Stimulated activated naive CD8-positive, alpha-beta T cell treated with anti-CD3 and anti-CD28 coated beads, Interleukin-15, Interleukin-2, amounts not matched to agents 100 U/mL and 50 U/mL, for 24 hours (primary cell): ENCODE results near the gene COX7A1.
"Not testable (repeated sequence)": the region's sequence is repeated elsewhere in the genome, so short reads cannot be mapped to it uniquely, and the experiment has no call there.

ENCODE experiments used
- ATAC-seq: fragments of 150-1000 bp; cut with Tn5 transposase; one replicate; pipeline ENCODE4 v1.10.0; 2021
- DNase-seq: peaks from one replicate; pipeline ENCODE4 v3.0.0; 2021

COX7A1 gene

DNA sequence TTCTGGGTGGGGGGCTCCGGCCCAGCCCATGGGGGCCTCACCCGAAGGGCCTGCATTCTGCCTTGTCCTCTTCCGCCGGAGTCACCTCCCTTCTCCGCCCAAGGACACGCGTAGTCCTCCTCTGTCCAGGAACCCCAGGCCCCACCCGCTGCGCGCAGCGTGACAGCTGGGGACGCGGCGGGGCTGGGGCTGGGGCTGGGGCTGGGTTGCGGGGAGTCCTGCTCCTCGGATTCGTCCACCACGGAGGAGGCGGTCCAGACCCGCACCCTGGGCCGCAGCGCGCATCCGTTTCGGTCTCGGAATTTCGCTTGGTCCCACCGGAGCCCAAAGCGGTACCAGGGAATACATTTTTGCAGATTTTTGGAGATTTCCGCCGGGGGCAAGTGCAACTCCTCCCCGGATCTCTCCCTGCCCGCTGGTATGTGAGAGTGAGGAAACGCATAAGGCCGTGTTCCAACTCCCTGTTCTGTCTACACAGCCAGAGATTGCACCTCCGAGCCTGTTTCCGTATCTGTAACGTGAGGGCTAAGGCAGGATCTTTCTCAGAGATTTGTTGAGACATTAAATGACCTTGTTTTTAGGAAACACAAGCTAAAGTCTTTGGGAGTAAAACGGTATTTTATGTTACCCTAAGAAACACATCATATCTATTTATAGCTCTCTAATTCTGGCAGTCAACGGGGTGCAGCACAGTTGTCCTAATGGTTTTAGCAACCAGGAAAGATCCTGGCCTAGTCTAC, at the start of gene COX7A1:
Gene COX7A1 (minus strand): TSS at position 96 of the 740 bp plus-strand sequence. CDS start 40 bp downstream, at position 56.
- ATAC-seq = no peak
- DNase-seq = no peak

GRCh38 chr19:36201684-36202083, 49.4 kb upstream of the COX7A1 start:
- DNase-seq = no peak
- no peak for ATAC-seq

DNA sequence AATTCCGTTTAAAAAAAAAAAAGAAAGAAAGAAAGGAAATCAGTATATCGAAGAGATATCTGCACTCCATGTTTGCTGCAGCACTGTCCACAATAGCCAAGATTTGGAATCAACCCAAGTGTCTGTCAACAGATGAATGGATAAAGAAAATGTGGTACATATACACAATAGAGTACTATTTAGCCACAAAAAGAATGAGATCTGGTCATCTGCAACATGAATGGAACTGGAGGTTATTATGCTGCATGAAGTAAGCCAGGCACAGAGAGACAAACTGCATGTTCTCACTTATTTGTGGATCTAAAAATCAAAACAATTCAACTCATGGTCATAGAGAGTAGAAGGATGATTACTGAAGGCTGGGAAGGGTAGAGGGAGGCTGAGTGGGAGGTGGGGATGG, 45.9 kb upstream of the COX7A1 start:
- ATAC-seq = no peak
- no peak for DNase-seq

DNA sequence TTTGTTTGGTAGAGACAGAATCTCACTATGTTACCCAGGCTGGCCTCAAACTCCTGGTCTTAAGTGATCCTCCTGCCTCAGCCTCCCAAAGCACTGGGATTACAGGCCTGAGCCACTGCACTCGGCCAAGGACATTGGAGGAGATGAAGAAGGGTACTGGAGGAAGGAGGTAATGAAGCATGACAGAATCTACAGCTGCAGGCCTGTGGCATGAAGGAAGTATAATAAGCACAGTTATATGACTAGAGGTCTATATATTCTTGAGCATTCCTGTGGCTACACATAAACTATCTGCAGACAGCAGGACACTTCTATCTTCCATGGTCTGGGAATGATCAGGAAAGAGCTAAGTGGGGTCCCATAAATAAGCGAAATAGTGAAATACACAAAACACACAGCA, 44.0 kb upstream of the COX7A1 start:
- DNase-seq (no peak), ATAC-seq (no peak)

- not testable (repeated sequence) for DNase-seq, ATAC-seq
Observed at GRCh38 chr19:36186722-36187121, 34.5 kb upstream of the COX7A1 start.

DNA sequence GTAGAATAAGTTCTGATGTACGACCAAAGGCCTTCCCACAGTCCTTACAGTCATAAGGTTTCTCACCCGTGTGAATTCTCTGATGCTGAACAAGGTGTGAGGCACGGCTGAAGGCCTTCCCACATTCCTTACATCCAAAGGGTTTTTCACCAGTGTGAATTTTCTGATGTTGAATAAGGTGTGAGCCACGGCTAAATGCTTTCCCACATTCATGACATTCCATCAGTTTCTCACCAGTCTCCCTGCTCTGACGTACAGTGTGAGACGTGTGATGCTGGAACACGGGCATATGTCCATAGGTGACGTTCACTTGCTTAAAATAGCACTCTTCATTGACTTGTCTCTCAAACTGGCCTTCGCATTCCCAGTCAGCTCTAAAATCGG, 31.0 kb upstream of the COX7A1 start:
- ATAC-seq (no peak), DNase-seq (no peak)

GRCh38 chr19:36182612-36183244, 30.5 kb upstream of the COX7A1 start:
- ATAC-seq (no peak), DNase-seq (no peak)

- ATAC-seq, DNase-seq: not testable (repeated sequence)
Observed at GRCh38 chr19:36179077-36179476, 26.8 kb upstream of the COX7A1 start.

DNA sequence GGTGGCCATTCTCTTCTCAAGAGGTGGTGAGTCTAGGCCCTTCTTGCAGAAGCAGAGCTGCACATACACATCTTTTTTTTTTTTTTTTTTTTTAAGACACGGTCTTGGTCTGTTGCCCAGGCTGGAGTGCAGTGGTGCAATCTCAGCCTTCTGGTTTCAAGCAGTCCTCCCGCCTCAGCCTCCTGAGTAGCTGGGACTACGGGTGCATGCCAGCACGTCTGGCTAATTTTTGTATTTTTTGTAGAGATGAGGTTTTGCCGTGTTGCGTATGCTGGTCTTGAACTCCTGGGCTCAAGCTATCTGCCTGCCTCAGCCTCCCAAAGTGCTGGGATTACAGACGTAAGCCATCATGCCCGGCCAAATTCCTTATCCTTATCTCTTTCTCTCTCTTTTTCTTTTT, 21.6 kb upstream of the COX7A1 start:
- not testable (repeated sequence) for DNase-seq, ATAC-seq

GRCh38 chr19:36172852-36173251, 20.6 kb upstream of the COX7A1 start:
- ATAC-seq = no peak
- DNase-seq = no peak

DNA sequence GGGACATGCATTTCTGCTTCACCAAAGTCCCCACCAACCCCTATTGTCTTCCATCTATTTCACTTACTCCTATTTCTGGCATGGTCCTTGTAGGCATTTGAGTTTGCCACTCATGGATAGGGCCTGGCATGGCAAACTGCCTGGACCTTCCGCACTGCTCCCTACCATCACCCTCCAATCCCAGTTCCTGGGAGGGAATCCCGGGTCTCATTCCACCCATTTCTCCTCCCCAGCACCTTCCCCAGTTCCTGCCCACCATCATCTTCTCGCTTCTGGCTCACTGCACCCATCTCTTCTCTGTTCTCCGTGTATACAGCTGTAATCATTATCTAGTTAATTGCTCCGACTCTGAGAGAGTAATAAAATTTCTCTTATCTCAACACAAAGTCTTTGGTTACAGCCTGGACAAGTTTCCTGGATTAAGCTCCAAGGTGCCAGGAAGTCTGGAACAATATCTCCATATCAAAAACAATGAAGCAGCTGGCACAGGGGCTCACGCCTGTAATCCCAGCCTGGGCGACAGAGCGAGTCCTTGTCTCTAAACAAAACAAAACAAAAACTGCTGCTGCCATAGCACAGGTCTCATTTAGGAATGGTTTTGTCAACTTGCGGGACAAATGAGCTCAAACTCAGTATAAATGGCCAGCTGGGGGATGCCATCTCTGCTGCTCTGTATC, 17.0 kb upstream of the COX7A1 start:
- no peak for DNase-seq
- ATAC-seq = no peak

- DNase-seq = no peak
- ATAC-seq = no peak
Observed at GRCh38 chr19:36163813-36164212, 11.6 kb upstream of the COX7A1 start.

GRCh38 chr19:36160821-36161596, 8.8 kb upstream of the COX7A1 start:
- DNase-seq (no peak), ATAC-seq (no peak)

- DNase-seq = no peak
- ATAC-seq = no peak
Observed at GRCh38 chr19:36153126-36153525, 879 bp upstream of the COX7A1 start.

- no peak for ATAC-seq
- no peak for DNase-seq
Observed at GRCh38 chr19:36152019-36152351, 262 bp downstream of the COX7A1 start.

- ATAC-seq (no peak), DNase-seq (no peak)
Observed at GRCh38 chr19:36151144-36152018, 866 bp downstream of the COX7A1 start.

GRCh38 chr19:36150586-36150985, 1.7 kb downstream of the COX7A1 start:
- no peak for DNase-seq
- no peak for ATAC-seq

DNA sequence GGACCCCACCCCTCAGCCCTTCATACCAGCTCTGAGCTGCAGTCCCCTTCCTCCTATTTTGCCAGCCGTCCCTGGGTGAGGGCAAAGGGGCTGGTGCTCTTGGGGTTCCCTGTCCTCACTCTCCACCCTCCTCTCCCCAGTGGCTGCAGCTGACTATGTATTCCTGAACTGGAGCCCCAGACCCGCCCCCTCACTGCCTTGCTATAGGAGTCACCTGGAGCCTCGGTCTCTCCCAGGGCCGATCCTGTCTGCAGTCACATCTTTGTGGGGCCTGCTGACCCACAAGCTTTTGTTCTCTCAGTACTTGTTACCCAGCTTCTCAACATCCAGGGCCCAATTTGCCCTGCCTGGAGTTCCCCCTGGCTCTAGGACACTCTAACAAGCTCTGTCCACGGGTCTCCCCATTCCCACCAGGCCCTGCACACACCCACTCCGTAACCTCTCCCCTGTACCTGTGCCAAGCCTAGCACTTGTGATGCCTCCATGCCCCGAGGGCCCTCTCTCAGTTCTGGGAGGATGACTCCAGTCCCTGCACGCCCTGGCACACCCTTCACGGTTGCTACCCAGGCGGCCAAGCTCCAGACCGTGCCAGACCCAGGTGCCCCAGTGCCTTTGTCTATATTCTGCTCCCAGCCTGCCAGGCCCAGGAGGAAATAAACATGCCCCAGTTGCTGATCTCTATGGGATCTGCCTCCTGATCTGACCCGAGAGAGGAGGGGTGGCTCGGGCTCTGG, 2.4 kb downstream of the COX7A1 start:
- no peak for DNase-seq

GRCh38 chr19:36144624-36145023, 7.6 kb downstream of the COX7A1 start:
- ATAC-seq = no peak

More for the DNA sequence above, 2.4 kb downstream of the COX7A1 start:
- ATAC-seq = no peak

GRCh38 chr19:36142496-36142895, 9.8 kb downstream of the COX7A1 start:
- ATAC-seq (no peak), DNase-seq (no peak)

More at GRCh38 chr19:36144624-36145023, 7.6 kb downstream of the COX7A1 start:
- DNase-seq = no peak

DNA sequence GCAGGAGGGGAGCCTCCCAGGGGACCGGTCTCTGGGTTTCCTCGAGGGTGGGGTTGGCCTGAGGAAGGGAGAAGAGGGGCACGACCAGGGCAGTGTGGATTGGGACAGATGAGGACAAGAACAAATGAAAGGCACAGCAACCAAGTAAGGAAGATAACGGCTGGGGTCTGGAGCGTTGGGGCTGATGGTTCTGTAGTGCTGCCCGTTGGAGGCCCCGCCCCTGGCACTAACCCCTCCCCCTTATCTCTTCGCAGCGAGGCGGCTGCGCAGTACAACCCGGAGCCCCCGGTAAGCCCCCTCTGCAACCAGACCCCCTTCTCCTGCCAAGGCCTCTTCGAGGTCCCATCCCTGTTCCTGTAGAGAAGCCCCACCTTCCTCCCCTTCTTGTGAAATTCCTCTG, 10.2 kb downstream of the COX7A1 start:
- ATAC-seq (no peak), DNase-seq (no peak)
